B cell (primary cell): ENCODE data around the gene LGI4.

ENCODE experiments used
- EZH2 ChIP-seq: IDR thresholded peaks from 2 replicates; pipeline ENCODE4 v1.6.1; 2012; ENCODE audit warnings: borderline replicate concordance, low read depth, mild to moderate bottlenecking, moderate library complexity, low read length; ENCODE audit not compliant: insufficient read depth, poor library complexity, severe bottlenecking
- TF ChIP-seq, protein P1 (sequence below): fragments of 200-600 bp; IDR thresholded peaks from one replicate; pipeline ENCODE4 v1.8.0; 2022; ENCODE audit warnings: antibody characterized with exemption, mild to moderate bottlenecking

DNA sequence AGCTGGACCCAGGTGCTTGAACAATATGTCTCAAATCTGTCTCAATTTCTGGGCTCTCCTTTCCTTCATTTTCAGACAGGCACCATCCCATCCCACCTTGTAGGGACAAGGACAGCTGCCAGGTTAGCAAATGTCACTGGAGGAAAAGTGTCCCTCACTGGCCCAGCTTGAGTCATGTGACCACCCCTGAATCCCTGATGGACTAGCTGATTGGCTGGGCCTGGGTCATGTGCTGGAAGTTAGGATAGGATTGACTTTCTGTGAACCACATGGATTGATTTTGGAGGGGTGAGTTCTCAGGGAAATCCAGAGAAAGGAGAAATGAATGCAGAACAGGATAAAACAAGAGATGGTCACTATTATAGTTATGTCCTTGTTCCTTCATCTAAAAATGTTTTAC, 47.5 kb downstream of the LGI4 start:
- TF ChIP-seq, protein P1, sequence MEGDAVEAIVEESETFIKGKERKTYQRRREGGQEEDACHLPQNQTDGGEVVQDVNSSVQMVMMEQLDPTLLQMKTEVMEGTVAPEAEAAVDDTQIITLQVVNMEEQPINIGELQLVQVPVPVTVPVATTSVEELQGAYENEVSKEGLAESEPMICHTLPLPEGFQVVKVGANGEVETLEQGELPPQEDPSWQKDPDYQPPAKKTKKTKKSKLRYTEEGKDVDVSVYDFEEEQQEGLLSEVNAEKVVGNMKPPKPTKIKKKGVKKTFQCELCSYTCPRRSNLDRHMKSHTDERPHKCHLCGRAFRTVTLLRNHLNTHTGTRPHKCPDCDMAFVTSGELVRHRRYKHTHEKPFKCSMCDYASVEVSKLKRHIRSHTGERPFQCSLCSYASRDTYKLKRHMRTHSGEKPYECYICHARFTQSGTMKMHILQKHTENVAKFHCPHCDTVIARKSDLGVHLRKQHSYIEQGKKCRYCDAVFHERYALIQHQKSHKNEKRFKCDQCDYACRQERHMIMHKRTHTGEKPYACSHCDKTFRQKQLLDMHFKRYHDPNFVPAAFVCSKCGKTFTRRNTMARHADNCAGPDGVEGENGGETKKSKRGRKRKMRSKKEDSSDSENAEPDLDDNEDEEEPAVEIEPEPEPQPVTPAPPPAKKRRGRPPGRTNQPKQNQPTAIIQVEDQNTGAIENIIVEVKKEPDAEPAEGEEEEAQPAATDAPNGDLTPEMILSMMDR = no peak
- no peak for TF ChIP-seq EZH2
